WTC11 (cell line): ENCODE results near the gene SCYGR7.
"Not testable (repeated sequence)": the region's sequence is repeated elsewhere in the genome, so short reads cannot be mapped to it uniquely, and the experiment has no call there.

Source experiments
- CTCF ChIP-seq: fragments of 200-600 bp; IDR thresholded peaks from 2 replicates; pipeline ENCODE4 v1.8.0; 2022; ENCODE audit warnings: antibody characterized with exemption
- GRHL2 ChIP-seq: fragments of 250-450 bp; sonication (Bioruptor Pico); IDR thresholded peaks from 2 replicates; pipeline ENCODE4 v1.8.0; 2022; ENCODE audit warnings: mild to moderate bottlenecking, moderate library complexity; ENCODE audit not compliant: insufficient replicate concordance, severe bottlenecking
- SP1 ChIP-seq: sonication (generic); formaldehyde crosslinking; conservative IDR thresholded peaks from 2 replicates; pipeline ENCODE4 v1.8.1; 2022; ENCODE audit warnings: missing genetic modification reagents

- not testable (repeated sequence) for TF ChIP-seq GRHL2; SP1 (CRISPR knock-in tag)
- TF ChIP-seq CTCF, result peak; percentile 40; the same call in 1 of the 2 replicates
These were observed 12.6 kb downstream of the SCYGR7 start for GRCh38 chr2:227740705-227741104.
